Activated T-helper 17 cell treated with anti-CD3 and anti-CD28 coated beads, Interleukin-2, amount 50 U/mL, for 72 hours (primary cell): Measurements from ENCODE around the gene R3HCC1L. TPM values are rescaled to one million over a fixed set of nuclear protein-coding genes. Genes with fewer than 3 reads are reported as not detected.
A peak's percentile ranks its signal among the peaks of the same experiment; 100 is the strongest.

Experiments
- ATAC-seq: fragments of 150-1000 bp; cut with Tn5 transposase; replicated peaks from 2 replicates; pipeline ENCODE4 v1.10.0; 2021; ENCODE audit warnings: mild to moderate bottlenecking, moderate library complexity
- H3K27ac Mint-ChIP-seq: one replicate; pipeline ENCODE4 v1.8.0; 2022; ENCODE audit warnings: mixed read lengths
- H3K27me3 Mint-ChIP-seq: one replicate; pipeline ENCODE4 v1.8.0; 2022; ENCODE audit warnings: mixed read lengths
- H3K36me3 Mint-ChIP-seq: one replicate; pipeline ENCODE4 v1.8.0; 2022; ENCODE audit warnings: low read depth, mild to moderate bottlenecking, mixed read lengths
- H3K4me1 Mint-ChIP-seq: one replicate; pipeline ENCODE4 v1.8.0; 2022; ENCODE audit warnings: mixed read lengths
- H3K4me3 Mint-ChIP-seq: one replicate; pipeline ENCODE4 v1.8.0; 2022; ENCODE audit warnings: mild to moderate bottlenecking, mixed read lengths
- H3K9me3 Mint-ChIP-seq: one replicate; pipeline ENCODE4 v1.8.0; 2022; ENCODE audit warnings: mixed read lengths
- total RNA-seq, 2 donors: library from RNA; stranded (reverse); gene quantifications; one replicate each; pipeline ENCODE4 v1.2.3, GENCODE V29; 2022

The R3HCC1L gene
- 10 to 100 TPM; 21.6 to 23.7 TPM for total RNA-seq

- Mint-ChIP-seq H3K4me1 (peaks cover 22% of the 10 kb centered on the region), H3K9me3 (no peaks in the 10 kb centered on the region), H3K4me3 (peak within 1 kb of the TSS; percentile 81), H3K36me3 (peaks cover 8% of the 10 kb centered on the region), H3K27me3 (peaks cover 3% of the 10 kb centered on the region), H3K27ac (peak within 1 kb of the TSS; percentile 90)
- peak; percentile 96 for ATAC-seq
Observed at GRCh38 chr10:98134431-98135221, at the start of gene R3HCC1L. TSS of gene R3HCC1L (plus strand) at chr10:98134657. CDS start at chr10:98208115, 73,458 bp downstream.

GRCh38 chr10:98085238-98085637 is 49.2 kb upstream of the R3HCC1L start:
- no peak for ATAC-seq
- no peak overlapping the region for H3K27ac Mint-ChIP-seq
- peaks cover 19% of the 10 kb centered on the region for H3K27me3 Mint-ChIP-seq
- no peaks in the 10 kb centered on the region for H3K36me3 Mint-ChIP-seq
- no peaks in the 10 kb centered on the region for H3K9me3 Mint-ChIP-seq
- H3K4me1 Mint-ChIP-seq, result no peaks in the 10 kb centered on the region
- no peak overlapping the region for H3K4me3 Mint-ChIP-seq

- Mint-ChIP-seq H3K36me3 (no peaks in the 10 kb centered on the region), H3K27me3 (peaks cover 23% of the 10 kb centered on the region), H3K9me3 (no peaks in the 10 kb centered on the region), H3K4me1 (no peaks in the 10 kb centered on the region), H3K4me3 (no peak overlapping the region), H3K27ac (no peak overlapping the region)
- ATAC-seq, result no peak
Observed at GRCh38 chr10:98086837-98087708, 47.4 kb upstream of the R3HCC1L start.

GRCh38 chr10:98088186-98088971 is 46.1 kb upstream of the R3HCC1L start:
- Mint-ChIP-seq H3K27me3 (peaks cover 29% of the 10 kb centered on the region), H3K27ac (no peak overlapping the region)

GRCh38 chr10:98090822-98091221 is 43.6 kb upstream of the R3HCC1L start:
- Mint-ChIP-seq H3K4me1 (no peaks in the 10 kb centered on the region), H3K27ac (no peak overlapping the region)

More at GRCh38 chr10:98088186-98088971, 46.1 kb upstream of the R3HCC1L start:
- no peaks in the 10 kb centered on the region for H3K9me3 Mint-ChIP-seq
- no peaks in the 10 kb centered on the region for H3K4me1 Mint-ChIP-seq
- no peaks in the 10 kb centered on the region for H3K36me3 Mint-ChIP-seq
- no peak for ATAC-seq
- no peak overlapping the region for H3K4me3 Mint-ChIP-seq

GRCh38 chr10:98096316-98096715 is 38.1 kb upstream of the R3HCC1L start:
- H3K36me3 Mint-ChIP-seq, result no peaks in the 10 kb centered on the region
- H3K4me3 Mint-ChIP-seq, result no peak overlapping the region
- ATAC-seq, result no peak
- no peaks in the 10 kb centered on the region for H3K9me3 Mint-ChIP-seq
- no peaks in the 10 kb centered on the region for H3K4me1 Mint-ChIP-seq
- H3K27me3 Mint-ChIP-seq, result peaks cover 21% of the 10 kb centered on the region
- H3K27ac Mint-ChIP-seq, result no peak overlapping the region

More at GRCh38 chr10:98090822-98091221, 43.6 kb upstream of the R3HCC1L start:
- H3K4me3 Mint-ChIP-seq, result no peak overlapping the region
- ATAC-seq, result no peak
- H3K9me3 Mint-ChIP-seq, result no peaks in the 10 kb centered on the region
- no peaks in the 10 kb centered on the region for H3K36me3 Mint-ChIP-seq
- peaks cover 39% of the 10 kb centered on the region for H3K27me3 Mint-ChIP-seq

- Mint-ChIP-seq H3K4me1 (no peaks in the 10 kb centered on the region), H3K27ac (no peak overlapping the region), H3K36me3 (no peaks in the 10 kb centered on the region), H3K9me3 (no peaks in the 10 kb centered on the region), H3K4me3 (no peak overlapping the region), H3K27me3 (peaks cover 19% of the 10 kb centered on the region)
- no peak for ATAC-seq
Observed at GRCh38 chr10:98096731-98097130, 37.7 kb upstream of the R3HCC1L start.

- Mint-ChIP-seq H3K27ac (no peak overlapping the region), H3K36me3 (no peaks in the 10 kb centered on the region), H3K9me3 (no peaks in the 10 kb centered on the region), H3K4me1 (no peaks in the 10 kb centered on the region), H3K27me3 (peaks cover 19% of the 10 kb centered on the region), H3K4me3 (no peak overlapping the region)
- ATAC-seq, result no peak
Observed at GRCh38 chr10:98097175-98097574, 37.3 kb upstream of the R3HCC1L start.

GRCh38 chr10:98097616-98098015 is 36.8 kb upstream of the R3HCC1L start:
- Mint-ChIP-seq H3K9me3 (no peaks in the 10 kb centered on the region), H3K27me3 (peaks cover 19% of the 10 kb centered on the region), H3K4me3 (no peak overlapping the region), H3K4me1 (no peaks in the 10 kb centered on the region), H3K36me3 (no peaks in the 10 kb centered on the region), H3K27ac (no peak overlapping the region)
- no peak for ATAC-seq

GRCh38 chr10:98098247-98098646 is 36.2 kb upstream of the R3HCC1L start:
- ATAC-seq, result no peak
- Mint-ChIP-seq H3K36me3 (no peaks in the 10 kb centered on the region), H3K27me3 (peaks cover 14% of the 10 kb centered on the region), H3K4me3 (no peak overlapping the region), H3K4me1 (no peaks in the 10 kb centered on the region), H3K9me3 (no peaks in the 10 kb centered on the region), H3K27ac (no peak overlapping the region)

- no peak for ATAC-seq
- Mint-ChIP-seq H3K9me3 (no peaks in the 10 kb centered on the region), H3K36me3 (no peaks in the 10 kb centered on the region), H3K4me3 (no peak overlapping the region), H3K27ac (no peak overlapping the region), H3K4me1 (no peaks in the 10 kb centered on the region), H3K27me3 (peaks cover 7% of the 10 kb centered on the region)
Observed at GRCh38 chr10:98100476-98100875, 34.0 kb upstream of the R3HCC1L start.

- peaks cover 4% of the 10 kb centered on the region for H3K27me3 Mint-ChIP-seq
- no peaks in the 10 kb centered on the region for H3K36me3 Mint-ChIP-seq
- H3K9me3 Mint-ChIP-seq, result no peaks in the 10 kb centered on the region
Observed at GRCh38 chr10:98101366-98101765, 33.1 kb upstream of the R3HCC1L start.

GRCh38 chr10:98104125-98104524 is 30.3 kb upstream of the R3HCC1L start:
- peaks cover 8% of the 10 kb centered on the region for H3K27me3 Mint-ChIP-seq
- H3K4me1 Mint-ChIP-seq, result no peaks in the 10 kb centered on the region
- H3K4me3 Mint-ChIP-seq, result no peak overlapping the region
- H3K9me3 Mint-ChIP-seq, result no peaks in the 10 kb centered on the region
- H3K36me3 Mint-ChIP-seq, result no peaks in the 10 kb centered on the region
- ATAC-seq, result no peak
- no peak overlapping the region for H3K27ac Mint-ChIP-seq

More at GRCh38 chr10:98101366-98101765, 33.1 kb upstream of the R3HCC1L start:
- H3K4me1 Mint-ChIP-seq, result no peaks in the 10 kb centered on the region
- ATAC-seq, result no peak
- no peak overlapping the region for H3K27ac Mint-ChIP-seq
- H3K4me3 Mint-ChIP-seq, result no peak overlapping the region

- Mint-ChIP-seq H3K9me3 (no peaks in the 10 kb centered on the region), H3K27ac (no peak overlapping the region), H3K27me3 (peaks cover 18% of the 10 kb centered on the region), H3K4me1 (no peaks in the 10 kb centered on the region), H3K4me3 (no peak overlapping the region), H3K36me3 (no peaks in the 10 kb centered on the region)
- no peak for ATAC-seq
Observed at GRCh38 chr10:98106531-98106930, 27.9 kb upstream of the R3HCC1L start.
